ENCODE results near the gene TGFBR3.

- TF ChIP-seq CTCF (IDR thresholded peaks at IDR 0.05) (no peak), MXD4 (CRISPR knock-in tag; IDR thresholded peaks at IDR 0.05; ENCODE audit: borderline replicate concordance) (no peak), ETV6 (CRISPR knock-in tag; IDR thresholded peaks at IDR 0.05) (no peak), USF1 (CRISPR knock-in tag; IDR thresholded peaks at IDR 0.05) (no peak), RELA (CRISPR knock-in tag; IDR thresholded peaks at IDR 0.05; ENCODE audit: borderline replicate concordance) (no peak), ARID4B (CRISPR knock-in tag; IDR thresholded peaks at IDR 0.05; ENCODE audit: borderline replicate concordance) (no peak), GABPB1 (CRISPR knock-in tag; IDR thresholded peaks at IDR 0.05) (no peak)
Observed at GRCh38 chr1:91757763-91758460, 128.0 kb downstream of the TGFBR3 start.
